ENCODE data around the gene FAM184A.
A peak's percentile ranks its signal among the peaks of the same experiment; 100 is the strongest.

Gene FAM184A

GRCh38 chr6:118934461-118935330 lies 143.8 kb downstream of the FAM184A start, which contains the start of gene MCM9:
Gene MCM9 (minus strand): TSS chr6:118935159. CDS start chr6:118931723, 3,436 bp downstream.
- Histone ChIP-seq H3K4me2 (ENCODE audit: insufficient read depth, low read length, poor library complexity, severe bottlenecking) (peak within 1 kb of the TSS; percentile 71), H2BK5ac (ENCODE audit: low read length) (peak within 1 kb of the TSS; percentile 71), H3K27me3 (ENCODE audit: control insufficient read depth in 3 of 3, insufficient read depth in 3 of 3, low read depth in 1 of 3, low read length in 3 of 3) (no peaks in the 10 kb centered on the region), H3K18ac (ENCODE audit: low read length) (peak within 1 kb of the TSS; percentile 95), H2BK15ac (ENCODE audit: low read length) (no peak within 1 kb of the TSS), H3K9ac (ENCODE audit: low read depth, low read length, poor library complexity) (peak within 1 kb of the TSS; percentile 81), H2AFZ (ENCODE audit: low read length) (peak within 1 kb of the TSS; percentile 95), H3K27ac (replicated peaks; ENCODE audit: low read length) (peak within 1 kb of the TSS; percentile 75), H2BK120ac (ENCODE audit: low read depth, low read length) (no peak within 1 kb of the TSS), H3K9me3 (replicated peaks in 1 of 2; ENCODE audit: control insufficient read depth in 2 of 2, insufficient read depth in 1 of 2, low read depth in 1 of 2, low read length in 2 of 2) (peaks cover 0 to 15% of the 10 kb centered on the region in 2 donors), H4K91ac (ENCODE audit: low read depth, low read length, poor library complexity) (no peak within 1 kb of the TSS), H3K14ac (ENCODE audit: low read length) (peak within 1 kb of the TSS; percentile 63), H3K79me1 (ENCODE audit: low read depth, low read length) (no peaks in the 10 kb centered on the region), H3K4ac (ENCODE audit: low read length) (no peak within 1 kb of the TSS), H2AK5ac (ENCODE audit: low read depth, low read length) (no peak within 1 kb of the TSS), H2BK12ac (ENCODE audit: low read length) (no peak within 1 kb of the TSS), H3K4me3 (ENCODE audit: low read length in 2 of 2) (peak within 1 kb of the TSS; percentile 85 to 91), H3K4me1 (ENCODE audit: control insufficient read depth in 2 of 2, insufficient read depth in 1 of 2, low read depth in 1 of 2, low read length in 2 of 2) (peaks cover 3% of the 10 kb centered on the region in 2 donors), H3K36me3 (replicated peaks in 1 of 2; ENCODE audit: control insufficient read depth in 2 of 2, insufficient read depth in 2 of 2, low read length in 2 of 2) (peaks cover 2 to 31% of the 10 kb centered on the region in 2 donors), H4K8ac (ENCODE audit: low read depth, low read length) (no peak within 1 kb of the TSS), H3K23ac (ENCODE audit: low read depth, low read length, poor library complexity) (peak within 1 kb of the TSS; percentile 85)
- DNase-seq (ENCODE audit: low spot score): peak; percentile 90
- WGBS, 2 donors (ENCODE audit: extremely low coverage in 2 of 2, insufficient read length in 2 of 2, insufficient replicate concordance in 1 of 2): no CpG with 5 or more reads among the region's 95 CpGs

- no CpG with 5 or more reads among the region's 8 CpGs for WGBS, 2 donors (ENCODE audit: extremely low coverage in 2 of 2, insufficient read length in 2 of 2, insufficient replicate concordance in 1 of 2)
- no peak for DNase-seq (ENCODE audit: low spot score)
- no peak overlapping the region for H2BK120ac ChIP-seq (ENCODE audit: low read depth, low read length)
- peaks cover 4 to 38% of the 10 kb centered on the region in 2 donors for H3K36me3 ChIP-seq (replicated peaks in 1 of 2; ENCODE audit: control insufficient read depth in 2 of 2, insufficient read depth in 2 of 2, low read length in 2 of 2)
- H3K27ac ChIP-seq (replicated peaks; ENCODE audit: low read length): no peak overlapping the region
- no peak overlapping the region for H3K23ac ChIP-seq (ENCODE audit: low read depth, low read length, poor library complexity)
- H3K4ac ChIP-seq (ENCODE audit: low read length): no peak overlapping the region
- no peak overlapping the region for H3K9ac ChIP-seq (ENCODE audit: low read depth, low read length, poor library complexity)
- H3K4me1 ChIP-seq (ENCODE audit: control insufficient read depth in 2 of 2, insufficient read depth in 1 of 2, low read depth in 1 of 2, low read length in 2 of 2): peaks cover 3% of the 10 kb centered on the region in 2 donors
- H3K27me3 ChIP-seq (ENCODE audit: control insufficient read depth in 3 of 3, insufficient read depth in 3 of 3, low read depth in 1 of 3, low read length in 3 of 3): no peaks in the 10 kb centered on the region
- no peaks in the 10 kb centered on the region for H3K79me1 ChIP-seq (ENCODE audit: low read depth, low read length)
- H2BK15ac ChIP-seq (ENCODE audit: low read length): no peak overlapping the region
- peak overlapping the region in 1 of 2 donors; percentile 91 for H3K4me3 ChIP-seq (ENCODE audit: low read length in 2 of 2)
- peak overlapping the region; percentile 71 for H3K4me2 ChIP-seq (ENCODE audit: insufficient read depth, low read length, poor library complexity, severe bottlenecking)
- H3K14ac ChIP-seq (ENCODE audit: low read length): no peak overlapping the region
- peak overlapping the region; percentile 95 for H2AFZ ChIP-seq (ENCODE audit: low read length)
- H3K18ac ChIP-seq (ENCODE audit: low read length): no peak overlapping the region
- H2BK12ac ChIP-seq (ENCODE audit: low read length): no peak overlapping the region
- H3K9me3 ChIP-seq (replicated peaks in 1 of 2; ENCODE audit: control insufficient read depth in 2 of 2, insufficient read depth in 1 of 2, low read depth in 1 of 2, low read length in 2 of 2): peaks cover 0 to 15% of the 10 kb centered on the region in 2 donors
- no peak overlapping the region for H4K91ac ChIP-seq (ENCODE audit: low read depth, low read length, poor library complexity)
- H2BK5ac ChIP-seq (ENCODE audit: low read length): no peak overlapping the region
- H4K8ac ChIP-seq (ENCODE audit: low read depth, low read length): no peak overlapping the region
- no peak overlapping the region for H2AK5ac ChIP-seq (ENCODE audit: low read depth, low read length)
Observed at GRCh38 chr6:118933855-118934460, 144.5 kb downstream of the FAM184A start.

GRCh38 chr6:118932421-118932820 lies 146.0 kb downstream of the FAM184A start:
- H2AK5ac ChIP-seq (ENCODE audit: low read depth, low read length): no peak overlapping the region
- H2AFZ ChIP-seq (ENCODE audit: low read length): no peak overlapping the region
- no peaks in the 10 kb centered on the region for H3K79me1 ChIP-seq (ENCODE audit: low read depth, low read length)
- H2BK120ac ChIP-seq (ENCODE audit: low read depth, low read length): no peak overlapping the region
- no peak for DNase-seq (ENCODE audit: low spot score)
- peaks cover 7 to 54% of the 10 kb centered on the region in 2 donors for H3K36me3 ChIP-seq (replicated peaks in 1 of 2; ENCODE audit: control insufficient read depth in 2 of 2, insufficient read depth in 2 of 2, low read length in 2 of 2)
- no CpG with 5 or more reads among the region's 2 CpGs for WGBS, 2 donors (ENCODE audit: extremely low coverage in 2 of 2, insufficient read length in 2 of 2, insufficient replicate concordance in 1 of 2)
- peaks cover 0 to 15% of the 10 kb centered on the region in 2 donors for H3K9me3 ChIP-seq (replicated peaks in 1 of 2; ENCODE audit: control insufficient read depth in 2 of 2, insufficient read depth in 1 of 2, low read depth in 1 of 2, low read length in 2 of 2)
- no peak overlapping the region for H3K4me3 ChIP-seq (ENCODE audit: low read length in 2 of 2)
- no peak overlapping the region for H3K27ac ChIP-seq (replicated peaks; ENCODE audit: low read length)
- H4K8ac ChIP-seq (ENCODE audit: low read depth, low read length): no peak overlapping the region
- H3K14ac ChIP-seq (ENCODE audit: low read length): no peak overlapping the region
- H4K91ac ChIP-seq (ENCODE audit: low read depth, low read length, poor library complexity): no peak overlapping the region
- no peak overlapping the region for H2BK5ac ChIP-seq (ENCODE audit: low read length)
- H3K4ac ChIP-seq (ENCODE audit: low read length): no peak overlapping the region
- no peaks in the 10 kb centered on the region for H3K27me3 ChIP-seq (ENCODE audit: control insufficient read depth in 3 of 3, insufficient read depth in 3 of 3, low read depth in 1 of 3, low read length in 3 of 3)
- no peak overlapping the region for H3K4me2 ChIP-seq (ENCODE audit: insufficient read depth, low read length, poor library complexity, severe bottlenecking)
- no peak overlapping the region for H2BK12ac ChIP-seq (ENCODE audit: low read length)
- no peak overlapping the region for H2BK15ac ChIP-seq (ENCODE audit: low read length)
- no peak overlapping the region for H3K18ac ChIP-seq (ENCODE audit: low read length)
- no peak overlapping the region for H3K9ac ChIP-seq (ENCODE audit: low read depth, low read length, poor library complexity)
- H3K4me1 ChIP-seq (ENCODE audit: control insufficient read depth in 2 of 2, insufficient read depth in 1 of 2, low read depth in 1 of 2, low read length in 2 of 2): peaks cover 3% of the 10 kb centered on the region in 2 donors
- no peak overlapping the region for H3K23ac ChIP-seq (ENCODE audit: low read depth, low read length, poor library complexity)

GRCh38 chr6:118931436-118931835 lies 147.0 kb downstream of the FAM184A start:
- Histone ChIP-seq H2BK12ac (ENCODE audit: low read length) (no peak overlapping the region), H2AFZ (ENCODE audit: low read length) (no peak overlapping the region), H2AK5ac (ENCODE audit: low read depth, low read length) (no peak overlapping the region), H3K27me3 (ENCODE audit: control insufficient read depth in 3 of 3, insufficient read depth in 3 of 3, low read depth in 1 of 3, low read length in 3 of 3) (no peaks in the 10 kb centered on the region), H3K18ac (ENCODE audit: low read length) (no peak overlapping the region), H3K27ac (replicated peaks; ENCODE audit: low read length) (no peak overlapping the region), H3K4me3 (ENCODE audit: low read length in 2 of 2) (no peak overlapping the region), H3K4me1 (ENCODE audit: control insufficient read depth in 2 of 2, insufficient read depth in 1 of 2, low read depth in 1 of 2, low read length in 2 of 2) (peaks cover 3% of the 10 kb centered on the region in 2 donors), H3K79me1 (ENCODE audit: low read depth, low read length) (no peaks in the 10 kb centered on the region), H3K9me3 (replicated peaks in 1 of 2; ENCODE audit: control insufficient read depth in 2 of 2, insufficient read depth in 1 of 2, low read depth in 1 of 2, low read length in 2 of 2) (peaks cover 0 to 14% of the 10 kb centered on the region in 2 donors), H3K4me2 (ENCODE audit: insufficient read depth, low read length, poor library complexity, severe bottlenecking) (no peak overlapping the region), H3K14ac (ENCODE audit: low read length) (no peak overlapping the region), H4K91ac (ENCODE audit: low read depth, low read length, poor library complexity) (no peak overlapping the region), H3K4ac (ENCODE audit: low read length) (no peak overlapping the region), H2BK15ac (ENCODE audit: low read length) (no peak overlapping the region), H3K9ac (ENCODE audit: low read depth, low read length, poor library complexity) (no peak overlapping the region), H3K36me3 (replicated peaks in 1 of 2; ENCODE audit: control insufficient read depth in 2 of 2, insufficient read depth in 2 of 2, low read length in 2 of 2) (peaks cover 7 to 62% of the 10 kb centered on the region in 2 donors), H3K23ac (ENCODE audit: low read depth, low read length, poor library complexity) (no peak overlapping the region), H2BK5ac (ENCODE audit: low read length) (no peak overlapping the region), H2BK120ac (ENCODE audit: low read depth, low read length) (no peak overlapping the region), H4K8ac (ENCODE audit: low read depth, low read length) (no peak overlapping the region)
- DNase-seq (ENCODE audit: low spot score): no peak
- WGBS, 2 donors (ENCODE audit: extremely low coverage in 2 of 2, insufficient read length in 2 of 2, insufficient replicate concordance in 1 of 2): no CpG with 5 or more reads among the region's 5 CpGs

All from neuronal stem cell (in vitro differentiated cells).